ENCODE data around the gene KAT14.

GRCh38 chr20:18132663-18133062 lies 5.0 kb upstream of the KAT14 start:
- TF ChIP-seq POLR2A (IDR thresholded peaks at IDR 0.05) (no peak), CTCF (IDR thresholded peaks at IDR 0.05) (no peak)

Data from prostate gland (tissue), 2 donors.